GM08714 (cell line): ENCODE results near the gene DICER1.
"Not testable (repeated sequence)": the region's sequence is repeated elsewhere in the genome, so short reads cannot be mapped to it uniquely, and the experiment has no call there.

Experiments
- H3K4me3 ChIP-seq: fragments of 200-500 bp; sonication (Bioruptor generic); 2 replicates; pipeline ENCODE4 v1.5.1; 2014; ENCODE audit warnings: mild to moderate bottlenecking, low read length, inconsistent platforms
- ZNF274 ChIP-seq: IDR thresholded peaks from 2 replicates; pipeline ENCODE4 v1.6.1; 2012; ENCODE audit warnings: mild to moderate bottlenecking, low read depth, low read length

DICER1 gene

DNA sequence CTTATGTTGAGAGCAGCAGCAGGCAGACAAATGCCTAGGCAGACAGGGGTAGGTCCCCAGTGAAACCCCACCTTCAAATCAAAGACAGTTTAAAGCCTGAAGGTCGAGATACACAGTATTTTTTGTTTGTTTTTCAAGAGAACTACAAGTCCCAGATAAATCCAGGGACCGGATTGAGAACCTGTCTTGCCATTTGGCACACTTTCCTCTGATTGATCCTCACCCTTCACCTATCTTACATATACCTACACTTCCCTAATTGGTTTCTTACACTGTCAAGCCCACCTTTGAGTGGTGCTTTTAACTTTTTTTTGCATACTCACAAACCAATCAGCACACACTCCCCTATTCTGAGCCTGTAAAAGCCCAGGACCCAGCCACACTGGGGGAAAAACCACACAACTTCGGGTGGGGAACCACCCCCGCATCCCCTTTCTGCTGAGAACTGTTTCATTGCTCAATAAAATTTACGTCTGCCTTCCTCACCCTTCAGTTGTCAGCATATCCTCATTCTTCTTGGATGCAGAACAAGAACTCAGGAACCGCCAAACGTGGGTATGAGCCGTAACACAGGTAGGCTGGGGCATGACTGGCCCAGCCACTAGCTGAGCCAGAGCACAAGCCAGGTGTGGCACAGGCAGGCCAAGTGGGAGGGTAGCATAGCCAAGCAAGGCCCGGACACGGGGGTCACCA lies 11.1 kb downstream of the DICER1 start:
- no peak overlapping the region for H3K4me3 ChIP-seq
- no peak for TF ChIP-seq ZNF274

DNA sequence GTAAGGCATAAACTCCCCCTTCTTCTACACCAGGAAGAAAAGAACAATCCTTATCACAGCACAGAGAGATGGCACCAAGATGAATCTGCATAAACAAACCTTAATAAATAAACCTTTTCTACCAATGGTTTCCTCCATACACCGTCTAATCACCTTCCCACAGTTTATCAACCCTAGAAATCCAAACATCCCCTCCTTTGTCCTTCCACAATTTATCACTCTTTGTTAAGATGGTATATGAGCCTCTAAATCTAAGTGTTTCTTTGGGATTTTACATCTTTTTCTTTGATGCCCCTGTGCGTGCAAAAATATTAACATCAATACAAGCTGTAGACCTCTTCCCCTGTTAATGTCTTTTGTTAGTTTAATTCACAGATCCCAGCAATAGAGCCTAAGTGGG lies 12.5 kb downstream of the DICER1 start:
- no peak overlapping the region for H3K4me3 ChIP-seq
- TF ChIP-seq ZNF274, result no peak

- no peak overlapping the region; the same call in 1 of the 2 replicates for H3K4me3 ChIP-seq
- no peak for TF ChIP-seq ZNF274
Observed at GRCh38 chr14:95143808-95144620, 13.3 kb downstream of the DICER1 start.

DNA sequence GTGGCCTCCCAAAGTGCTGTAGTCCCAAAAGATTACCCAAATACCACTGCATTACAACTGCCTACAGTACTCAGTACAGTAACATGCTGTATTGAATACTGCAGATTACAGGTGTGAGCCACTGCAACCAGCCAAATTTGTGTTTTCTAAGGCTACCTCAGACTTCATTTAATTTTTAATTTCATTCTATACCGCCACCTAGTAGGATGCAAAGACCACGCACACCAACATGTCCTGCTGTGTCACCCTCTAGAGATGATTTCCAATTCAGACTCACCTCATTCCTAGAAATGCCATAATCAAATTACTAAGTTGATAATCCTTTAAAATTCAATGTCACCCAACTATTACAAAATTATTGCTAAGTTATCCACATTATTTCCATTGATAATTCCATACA lies 15.1 kb downstream of the DICER1 start:
- no peak for TF ChIP-seq ZNF274
- H3K4me3 ChIP-seq, result no peak overlapping the region

DNA sequence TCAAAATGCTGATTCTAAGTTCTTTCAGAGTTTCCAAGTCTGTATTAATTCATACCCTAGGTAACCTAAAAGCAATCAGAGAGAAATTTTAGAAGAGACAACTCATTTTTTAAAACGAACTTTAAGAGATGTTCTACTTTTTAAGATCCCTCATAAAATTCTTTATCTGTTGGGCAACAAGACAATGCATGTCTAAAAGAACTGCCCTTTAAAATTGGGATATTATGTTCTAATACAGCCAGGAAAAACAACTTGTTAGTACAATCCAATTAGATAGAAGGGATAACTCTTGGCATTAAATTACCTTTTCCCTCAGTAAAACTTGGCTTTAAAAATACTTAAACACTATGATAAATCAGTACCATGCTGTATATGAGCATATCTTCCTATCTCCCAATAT lies 15.6 kb downstream of the DICER1 start:
- no peak overlapping the region for H3K4me3 ChIP-seq
- TF ChIP-seq ZNF274, result no peak

DNA sequence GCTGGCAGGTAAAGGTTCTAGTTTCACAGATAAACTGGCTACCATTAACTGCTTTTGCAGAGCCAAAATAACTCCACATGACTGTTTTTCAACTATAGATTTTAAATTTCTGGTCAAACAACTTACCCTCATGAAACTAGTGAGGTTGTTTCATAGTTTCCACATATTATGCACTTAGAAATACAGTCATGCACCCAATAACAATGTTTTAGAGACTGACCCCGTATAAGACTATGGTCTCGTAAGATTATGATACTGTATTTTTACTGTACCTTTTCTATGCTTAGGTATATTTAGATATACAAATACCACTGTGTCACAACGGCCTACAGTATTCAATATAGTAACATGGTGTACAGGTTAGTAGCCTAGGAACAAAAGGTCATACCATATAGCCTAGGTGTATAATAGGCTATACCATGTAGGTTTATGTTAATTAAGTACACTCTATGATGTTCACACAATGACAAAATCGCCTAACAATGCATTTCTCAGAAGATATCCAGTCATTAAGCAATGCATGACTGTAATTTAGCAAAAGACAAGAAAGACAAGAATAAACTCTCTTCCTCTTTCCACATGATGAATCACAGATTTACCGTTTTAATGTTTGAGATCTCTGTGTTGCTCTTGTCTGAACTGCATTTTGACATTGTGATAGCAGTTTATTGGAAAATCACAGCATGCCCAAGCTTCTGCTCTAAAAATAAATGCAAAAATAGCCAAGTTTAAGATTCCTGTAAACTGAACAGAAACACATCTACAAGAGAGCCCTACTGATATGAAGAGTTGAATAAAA lies 17.1 kb downstream of the DICER1 start:
- TF ChIP-seq ZNF274, result no peak
- no peak overlapping the region for H3K4me3 ChIP-seq

DNA sequence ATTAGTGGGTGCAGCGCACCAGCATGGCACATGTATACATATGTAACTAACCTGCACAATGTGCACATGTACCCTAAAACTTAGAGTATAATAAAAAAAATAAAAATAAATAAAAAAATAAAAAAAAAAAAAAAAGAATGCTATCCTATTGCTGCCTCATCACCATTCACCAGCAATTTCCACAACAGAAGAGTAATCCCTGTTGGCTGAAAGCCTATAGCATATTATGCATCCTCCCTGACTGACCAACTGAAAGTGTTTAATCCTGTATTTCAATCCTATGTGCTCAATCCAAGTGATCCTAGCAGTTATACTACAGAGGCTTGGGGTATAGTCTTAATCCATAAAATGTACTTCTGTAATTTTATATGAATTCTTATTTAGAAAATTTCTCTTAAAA lies 18.5 kb downstream of the DICER1 start:
- H3K4me3 ChIP-seq, result no peak overlapping the region
- no peak for TF ChIP-seq ZNF274

DNA sequence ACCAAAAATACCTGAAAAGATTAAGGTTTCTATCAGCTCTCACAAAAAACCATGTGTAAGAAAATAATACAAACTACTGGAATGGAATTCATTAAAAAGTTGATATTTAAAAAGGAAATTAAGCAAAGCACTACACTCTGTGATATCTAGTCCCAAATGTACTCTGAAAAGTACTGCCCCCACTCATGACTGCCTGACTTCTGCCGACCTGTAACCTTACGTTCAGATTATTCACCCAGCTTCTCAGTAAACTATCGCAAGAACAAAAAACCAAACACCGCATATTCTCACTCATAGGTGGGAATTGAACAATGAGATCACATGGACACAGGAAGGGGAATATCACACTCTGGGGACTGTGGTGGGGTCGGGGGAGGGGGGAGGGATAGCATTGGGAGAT lies 18.9 kb downstream of the DICER1 start:
- not testable (repeated sequence) for H3K4me3 ChIP-seq

DNA sequence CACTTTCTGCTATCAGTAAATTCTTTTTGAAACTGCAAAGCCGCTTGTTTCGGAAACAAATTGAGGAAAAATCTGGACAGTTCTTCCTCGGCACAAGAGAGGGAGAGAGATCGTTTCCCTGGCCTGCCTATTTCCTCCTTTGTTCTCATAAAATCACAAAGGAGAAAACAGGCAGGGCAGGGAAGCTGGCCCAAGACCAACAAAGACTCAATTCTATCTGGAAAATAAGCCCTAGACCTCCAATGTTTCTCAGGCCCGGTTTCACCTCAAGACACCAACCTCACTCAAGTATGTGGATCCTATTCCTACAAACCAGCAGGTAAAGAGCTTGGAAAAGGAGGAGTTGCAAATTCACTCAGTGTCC lies 19.5 kb downstream of the DICER1 start:
- TF ChIP-seq ZNF274, result no peak
- H3K4me3 ChIP-seq, result no peak overlapping the region

GRCh38 chr14:95137164-95137803 lies 20.0 kb downstream of the DICER1 start:
- TF ChIP-seq ZNF274, result no peak

GRCh38 chr14:95136631-95137030 lies 20.7 kb downstream of the DICER1 start:
- no peak overlapping the region for H3K4me3 ChIP-seq
- TF ChIP-seq ZNF274, result no peak

More at GRCh38 chr14:95137164-95137803, 20.0 kb downstream of the DICER1 start:
- H3K4me3 ChIP-seq, result no peak overlapping the region

GRCh38 chr14:95134304-95134933 lies 22.9 kb downstream of the DICER1 start:
- TF ChIP-seq ZNF274, result no peak
- no peak overlapping the region for H3K4me3 ChIP-seq

DNA sequence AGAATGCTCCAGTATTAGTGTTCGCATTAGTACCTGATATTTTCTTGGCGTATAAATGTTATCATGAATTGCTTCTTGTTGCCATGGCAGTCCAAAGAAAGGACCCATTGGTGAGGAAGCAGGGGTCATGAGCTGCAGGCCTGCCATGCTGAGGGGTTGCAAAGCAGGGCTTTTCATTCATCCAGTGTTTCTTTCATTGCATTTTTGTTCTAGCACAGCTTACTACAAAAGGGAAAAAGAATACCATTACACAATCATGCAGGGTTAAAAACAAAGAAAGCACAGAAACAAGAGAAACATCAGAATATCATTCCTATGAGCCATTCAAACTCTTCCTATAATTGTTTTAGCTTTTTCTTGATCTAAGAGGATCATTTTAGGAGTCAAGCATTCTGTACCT lies 24.0 kb downstream of the DICER1 start:
- TF ChIP-seq ZNF274, result no peak
- no peak overlapping the region for H3K4me3 ChIP-seq

GRCh38 chr14:95132760-95133159 lies 24.6 kb downstream of the DICER1 start:
- no peak overlapping the region for H3K4me3 ChIP-seq
- TF ChIP-seq ZNF274, result no peak
